B cell (primary cell): ENCODE measurements around the gene ELMO1.

Source experiments
- CTCF ChIP-seq: fragments of 200-600 bp; IDR thresholded peaks from one replicate; pipeline ENCODE4 v1.8.0; 2022; ENCODE audit warnings: antibody characterized with exemption, mild to moderate bottlenecking
- EZH2 ChIP-seq: IDR thresholded peaks from 2 replicates; pipeline ENCODE4 v1.6.1; 2012; ENCODE audit warnings: borderline replicate concordance, low read depth, mild to moderate bottlenecking, moderate library complexity, low read length; ENCODE audit not compliant: insufficient read depth, poor library complexity, severe bottlenecking

DNA sequence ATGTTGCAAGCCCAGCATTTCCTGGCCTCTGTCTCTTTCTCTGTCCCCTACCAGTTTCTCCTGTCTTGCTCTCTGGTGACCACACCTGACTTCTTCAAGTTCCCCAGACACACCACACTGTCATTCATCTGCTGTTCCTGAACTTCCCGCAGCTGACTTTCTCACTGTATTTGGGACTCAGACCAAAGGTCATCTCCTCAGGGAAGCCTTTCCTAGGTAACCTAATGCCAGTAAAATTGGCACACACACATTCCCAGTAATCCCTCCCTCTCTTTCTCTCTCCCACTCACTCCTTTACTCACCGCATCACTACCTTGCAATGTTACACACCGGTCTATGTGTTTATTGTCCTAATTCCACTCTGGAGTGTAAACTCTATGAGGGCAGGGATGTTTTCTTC, 81.7 kb downstream of the ELMO1 start:
- TF ChIP-seq CTCF (no peak), EZH2 (no peak)
